K562 (cell line): Measurements from ENCODE around the gene PHLDB1. TPM values are rescaled to one million over a fixed set of nuclear protein-coding genes. Genes with fewer than 3 reads are reported as not detected.

ENCODE experiments used
- ATAC-seq: fragments of 200-7000 bp; cut with Tn5 transposase; 3 replicates; pipeline ENCODE4 v1.9.1; 2020; ENCODE audit warnings: moderate library complexity
- BruUV-seq: library from RNA; stranded (reverse); fragments of 400-500 nt; replicated peaks from 2 replicates; lab custom pipeline; 2021; lab: Mats Ljungman, UMichigan
- CTCF ChIA-PET: fragments of 300-600 bp; formaldehyde crosslinking; extraction: SDS; loops from one replicate; lab custom pipeline; 2021; ENCODE audit warnings: low intra/inter-chr PET ratio; lab: Yijun Ruan, JAX
- POLR2A ChIA-PET: fragments of 300-600, 350-650 bp; sonication (Branson Sonifier 250); formaldehyde crosslinking; extraction: SDS; loops from one replicate; lab custom pipeline; 2021; ENCODE audit warnings: antibody characterized with exemption, inconsistent platforms; lab: Yijun Ruan, JAX
- DNase-seq, 4 experiments: peaks; one replicate each; pipeline versions ENCODE4 v3.0.0 to v3.0.0-alpha.2; 2011 to 2018; ENCODE audit warnings: low spot score in 3 of 4, mixed read lengths in 3 of 4; ENCODE audit errors: extremely low read depth in 1 of 4
- FAIRE-seq: peaks from 2 replicates; lab custom pipeline; 2011; peaks lifted over from hg19 to GRCh38; lab: Jason Lieb, UNC
- H2AFZ ChIP-seq: 2 replicates; pipeline ENCODE4 v1.6.0; 2011; ENCODE audit warnings: low read depth, low read length, control low read depth, inconsistent platforms
- H3K27ac ChIP-seq: fragments of 200-600 bp; 3 replicates; pipeline ENCODE4 v1.8.0; 2011; ENCODE audit warnings: low read depth, mild to moderate bottlenecking, control low read depth, inconsistent platforms, low read length, moderate library complexity, mixed read lengths; ENCODE audit errors: extremely low read depth
- H3K27me3 ChIP-seq, 2 experiments: fragments of 300-600 bp in 1 of 2; 2 replicates in 1 of 2; 3 replicates in 1 of 2; pipeline versions ENCODE4 v1.6.0 to v1.8.0; 2011; ENCODE audit warnings: inconsistent platforms in 2 of 2, low read length in 2 of 2, mild to moderate bottlenecking in 1 of 2, mixed read lengths in 1 of 2, moderate library complexity in 1 of 2; ENCODE audit not compliant: control insufficient read depth in 2 of 2, insufficient read depth in 2 of 2
- H3K36me3 ChIP-seq: fragments of 300-600 bp; 3 replicates; pipeline ENCODE4 v1.8.0; 2011; ENCODE audit warnings: mild to moderate bottlenecking, low read length, inconsistent platforms; ENCODE audit not compliant: control insufficient read depth, insufficient read depth
- H3K4me1 ChIP-seq, 2 experiments: fragments of 200-600 bp in 1 of 2; replicated peaks in 1 of 2; 2 replicates in 1 of 2; 3 replicates in 1 of 2; pipeline versions ENCODE4 v1.5.1 to v1.8.0; 2011; ENCODE audit warnings: inconsistent platforms in 2 of 2, low read length in 2 of 2, mild to moderate bottlenecking in 1 of 2, mixed read lengths in 1 of 2, moderate library complexity in 1 of 2; ENCODE audit not compliant: control insufficient read depth in 2 of 2, insufficient read depth in 2 of 2
- H3K4me2 ChIP-seq: 2 replicates; pipeline ENCODE4 v1.6.1; 2011; ENCODE audit warnings: low read length, control low read depth, inconsistent platforms, mixed read lengths; ENCODE audit not compliant: insufficient read depth
- H3K4me3 ChIP-seq: fragments of 200-600 bp; sonication (generic), shearing (Covaris generic); 2 replicates; pipeline ENCODE4 v1.5.1; 2016; ENCODE audit warnings: control low read depth, inconsistent platforms
- H3K79me2 ChIP-seq: fragments of 200-600 bp; 3 replicates; pipeline ENCODE4 v1.8.0; 2011; ENCODE audit warnings: low read length, inconsistent platforms; ENCODE audit not compliant: control insufficient read depth, insufficient read depth
- H3K9ac ChIP-seq, 2 experiments: 2 replicates each; pipeline versions ENCODE4 v1.6.0 to v1.6.1; 2011; ENCODE audit warnings: low read depth in 2 of 2, low read length in 2 of 2, control low read depth in 1 of 2, inconsistent platforms in 1 of 2, mild to moderate bottlenecking in 1 of 2, mixed read lengths in 1 of 2; ENCODE audit not compliant: insufficient read depth in 1 of 2
- H3K9me1 ChIP-seq: one replicate; pipeline ENCODE4 v1.6.0; 2011; ENCODE audit warnings: inconsistent platforms, mild to moderate bottlenecking, low read length, moderate library complexity; ENCODE audit not compliant: control insufficient read depth, insufficient read depth
- H3K9me3 ChIP-seq: replicated peaks from 2 replicates; pipeline ENCODE4 v1.5.1; 2011; ENCODE audit warnings: low read depth, low read length, inconsistent platforms; ENCODE audit not compliant: control insufficient read depth, insufficient read depth
- H4K20me1 ChIP-seq: replicated peaks from 2 replicates; pipeline ENCODE4 v1.6.1; 2011; ENCODE audit warnings: low read length, inconsistent platforms, mixed read lengths; ENCODE audit not compliant: control insufficient read depth, insufficient read depth
- ADNP ChIP-seq: fragments of 200-800 bp; sonication (Bioruptor generic); IDR thresholded peaks from 2 replicates; pipeline ENCODE4 v1.6.1; 2016; ENCODE audit warnings: missing genetic modification characterization, missing compliant biosample characterization
- CC2D1A ChIP-seq: fragments of 450-650 bp; IDR thresholded peaks from 2 replicates; pipeline ENCODE4 v1.6.1; 2017; ENCODE audit warnings: mild to moderate bottlenecking
- CCAR2 ChIP-seq: fragments of 200-400 bp; formaldehyde crosslinking; IDR thresholded peaks from 2 replicates; pipeline ENCODE4 v1.6.1; 2017; ENCODE audit warnings: mild to moderate bottlenecking, low read depth, low read length
- DMBX1 ChIP-seq: fragments of 250-450 bp; sonication (Bioruptor Pico); IDR thresholded peaks from 2 replicates; pipeline ENCODE4 v1.8.0; 2022; ENCODE audit warnings: inconsistent platforms, mild to moderate bottlenecking, moderate library complexity, borderline replicate concordance
- FOXA3 ChIP-seq, 2 experiments: fragments of 450-650 bp in 1 of 2; sonication (generic) in 1 of 2; formaldehyde crosslinking; IDR thresholded peaks in 1 of 2; conservative IDR thresholded peaks in 1 of 2; 2 replicates each; pipeline versions ENCODE4 v1.4.0 to v1.8.0; 2020 to 2022; ENCODE audit warnings: mild to moderate bottlenecking in 2 of 2, missing genetic modification reagents in 1 of 2
- GATAD2A ChIP-seq: fragments of 450-650 bp; IDR thresholded peaks from 2 replicates; pipeline ENCODE4 v1.6.1; 2017
- NELFE ChIP-seq: IDR thresholded peaks from 2 replicates; pipeline ENCODE4 v1.6.1; 2011; ENCODE audit warnings: mild to moderate bottlenecking; ENCODE audit not compliant: insufficient read depth, insufficient read length
- NR1H2 ChIP-seq: sonication (generic); formaldehyde crosslinking; IDR thresholded peaks from 2 replicates; pipeline ENCODE4 v1.4.0; 2020; ENCODE audit warnings: mild to moderate bottlenecking, missing genetic modification reagents
- POLR2B ChIP-seq: fragments of 450-650 bp; IDR thresholded peaks from 2 replicates; pipeline ENCODE4 v1.6.1; 2018; ENCODE audit warnings: low read depth; ENCODE audit not compliant: partially characterized antibody
- SMC3 ChIP-seq: conservative IDR thresholded peaks from 2 replicates; pipeline ENCODE4 v1.6.1; 2011; ENCODE audit warnings: low read depth, low read length, improper control_type of control experiment; ENCODE audit not compliant: insufficient read depth
- SNRNP70 ChIP-seq: fragments of 200-400 bp; formaldehyde crosslinking; optimal IDR thresholded peaks from 2 replicates; pipeline ENCODE3; 2017; ENCODE audit warnings: low read depth, low read length
- TCFL5 ChIP-seq: fragments of 250-450 bp; sonication (Bioruptor Pico); conservative IDR thresholded peaks from 2 replicates; pipeline ENCODE4 v1.6.1; 2021; ENCODE audit warnings: mild to moderate bottlenecking, moderate library complexity, matching md5 sums
- ZKSCAN8 ChIP-seq: fragments of 200-800 bp; sonication (Bioruptor generic); IDR thresholded peaks from 2 replicates; pipeline ENCODE4 v1.6.1; 2016; ENCODE audit warnings: missing genetic modification characterization, missing compliant biosample characterization
- ZNF551 ChIP-seq: fragments of 250-450 bp; sonication (Bioruptor Pico); IDR thresholded peaks from 2 replicates; pipeline ENCODE4 v1.5.0; 2021; ENCODE audit warnings: mild to moderate bottlenecking, moderate library complexity
- ZNF780A ChIP-seq: fragments of 250-450 bp; sonication (Bioruptor Pico); IDR thresholded peaks from 2 replicates; pipeline ENCODE4 v1.5.0; 2021; ENCODE audit warnings: mild to moderate bottlenecking
- ZSCAN29 ChIP-seq: fragments of 450-650 bp; IDR thresholded peaks from 2 replicates; pipeline ENCODE4 v1.6.1; 2017
- WGBS: fragments of 100-300 bp; shearing (Covaris generic); methylation state at CpG from one replicate; pipeline ENCODE4 v1.1.6; 2016; ENCODE audit warnings: low coverage, mixed read lengths; ENCODE audit not compliant: insufficient coverage; ENCODE audit errors: missing lambda C conversion rate; 5-methylcytosine and 5-hydroxymethylcytosine counted together
- in situ Hi-C: fragments of 300-500 bp; cut with MboI; formaldehyde crosslinking; loops from 4 replicates; pipeline ENCODE4 v1.15.0; 2018; ENCODE audit warnings: inconsistent platforms, mixed read lengths
- intact Hi-C: fragments of 100-400 bp; cut with micrococcal nuclease; formaldehyde crosslinking; loops from 2 replicates; pipeline ENCODE4 v1.14.2; 2022
- polyA plus RNA-seq, 8 experiments: library from polyadenylated mRNA; depleted of rRNA in 4 of 8; stranded (reverse) in 5 of 8; unstranded in 3 of 8; fragments of >200 nt; fragmentation: Nextera tagmentation in 2 of 8; fragmentation: Illumina TruSeq in 1 of 8; extraction: Ambion mirVana in 2 of 8; extraction: Trizol in 1 of 8; gene quantifications; 2 replicates each; pipeline versions ENCODE4 v1.2.1 to v1.2.3, GENCODE V29; 2011 to 2014; ENCODE audit warnings: inconsistent platforms in 1 of 8, missing spikeins in 1 of 8
- total RNA-seq, 7 experiments: library from RNA; depleted of rRNA in 6 of 7; stranded (reverse); fragments of >200 nt in 6 of 7; fragmentation: Illumina TruSeq in 2 of 7; extraction: Trizol in 2 of 7; gene quantifications; 2 replicates each; pipeline versions ENCODE4 v1.2.1 to v1.2.3, GENCODE V29; 2011 to 2021; ENCODE audit warnings: low replicate concordance in 1 of 7
- TF ChIP-seq, protein P1 (sequence below), 2 experiments: fragments of 450-650 bp in 1 of 2; sonication (generic) in 1 of 2; formaldehyde crosslinking; conservative IDR thresholded peaks; 2 replicates each; pipeline versions ENCODE4 v1.4.0 to v1.8.1; 2020 to 2022; ENCODE audit warnings: mild to moderate bottlenecking in 1 of 2, missing genetic modification reagents in 1 of 2
- TF ChIP-seq, protein P2 (sequence below): fragments of 450-650 bp; IDR thresholded peaks from 2 replicates; pipeline ENCODE4 v1.6.1; 2018; ENCODE audit not compliant: partially characterized antibody

The PHLDB1 gene
- total and polyA plus RNA-seq, 9 of the 15 experiments (the other 6 are each of a cell fraction or from before 2014, with no cell fraction given): 2.0 to 28.7 (median 16.2) TPM

DNA sequence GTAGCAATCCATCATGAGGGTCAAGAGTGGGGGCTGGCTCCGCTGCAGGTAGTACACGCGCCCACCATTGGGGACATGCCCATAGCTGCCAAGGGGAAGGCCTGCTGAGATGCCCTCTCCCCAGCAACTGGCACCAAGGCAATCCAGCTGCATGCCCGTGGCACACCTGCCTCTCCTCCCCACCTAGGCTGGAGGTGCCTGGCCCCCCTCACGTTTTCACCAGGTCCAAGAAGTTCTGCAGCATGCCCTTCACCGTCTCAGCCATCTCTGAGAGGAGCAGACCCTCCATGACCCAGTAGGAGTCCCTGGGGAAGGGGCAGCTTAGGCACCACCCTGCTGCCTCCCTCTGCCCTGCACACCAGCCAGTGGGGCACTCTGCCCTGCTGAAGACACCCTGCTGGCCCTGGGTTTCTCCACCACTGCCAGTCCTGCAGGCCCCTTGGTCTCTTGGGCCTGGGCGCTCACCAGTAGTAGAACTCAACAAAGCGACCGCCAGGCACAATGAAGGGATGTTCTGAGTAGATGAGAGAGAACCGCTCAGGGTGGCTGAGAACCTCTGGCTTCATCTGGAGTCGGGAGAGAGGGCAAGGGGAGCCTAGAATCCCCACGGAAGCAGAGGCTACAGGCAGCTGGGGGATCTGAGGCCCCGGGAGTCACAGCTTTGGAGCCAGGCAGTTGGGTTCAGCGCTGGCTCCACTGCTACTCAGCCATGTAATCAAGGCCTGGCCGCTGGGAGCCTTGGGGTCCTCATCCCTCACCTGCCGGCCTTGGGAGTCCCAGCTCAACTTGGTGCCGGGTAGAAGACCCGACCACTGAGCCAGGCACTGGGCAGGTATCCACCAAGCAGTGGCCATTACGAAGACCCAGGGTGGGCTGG lies 54.2 kb downstream of the PHLDB1 start:
- Histone ChIP-seq H3K27me3 (no peaks in the 10 kb centered on the region), H3K79me2 (no peaks in the 10 kb centered on the region), H4K20me1 (no peaks in the 10 kb centered on the region), H3K36me3 (0 out of 3 replicates have a peak, but pooled peaks cover under 1% of the 10 kb centered on the region), H3K27ac (no peak overlapping the region), H3K4me1 (peaks cover 2 to 32% of the 10 kb centered on the region in 2 experiments; a peak in 3 of 5 replicates), H3K9me1 (peaks cover 9% of the 10 kb centered on the region), H3K9ac (no peak overlapping the region), H3K9me3 (no peaks in the 10 kb centered on the region), H3K4me2 (no peak overlapping the region), H3K4me3 (no peak overlapping the region), H2AFZ (no peak overlapping the region)
- BruUV-seq: no TSS peak
- intact Hi-C loops: no loop called here
- CTCF ChIA-PET: interaction anchor here (0.6 kb wide), 1 partner anchor 661 kb away, joined by 5 read pairs; no protein-coding TSS in a partner anchor
- FAIRE-seq (no peak), DNase-seq (no peak), ATAC-seq (no peak)
- POLR2A ChIA-PET: interaction anchor here (0.5 to 1.6 kb wide), 2 partner anchors 40 to 525 kb away, joined by 3 read pairs; no protein-coding TSS in a partner anchor
- TF ChIP-seq SMC3 (no peak), POLR2B (no peak), ZKSCAN8 (CRISPR knock-in tag) (no peak), ZSCAN29 (no peak), ZNF780A (CRISPR knock-in tag) (no peak), TCFL5 (CRISPR knock-in tag) (no peak), CC2D1A (no peak), GATAD2A (no peak), NELFE (no peak), SNRNP70 (no peak), ADNP (tag) (no peak), FOXA3 (CRISPR knock-in tag; conservative IDR thresholded peaks at IDR 0.05 in 1 of 2, IDR thresholded peaks at IDR 0.05 in 1 of 2) (no peak), NR1H2 (CRISPR knock-in tag) (no peak), DMBX1 (CRISPR knock-in tag) (no peak), CCAR2 (no peak), ZNF551 (CRISPR knock-in tag) (no peak)
- TF ChIP-seq, protein P1, sequence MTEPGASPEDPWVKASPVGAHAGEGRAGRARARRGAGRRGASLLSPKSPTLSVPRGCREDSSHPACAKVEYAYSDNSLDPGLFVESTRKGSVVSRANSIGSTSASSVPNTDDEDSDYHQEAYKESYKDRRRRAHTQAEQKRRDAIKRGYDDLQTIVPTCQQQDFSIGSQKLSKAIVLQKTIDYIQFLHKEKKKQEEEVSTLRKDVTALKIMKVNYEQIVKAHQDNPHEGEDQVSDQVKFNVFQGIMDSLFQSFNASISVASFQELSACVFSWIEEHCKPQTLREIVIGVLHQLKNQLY (CRISPR knock-in tag; conservative IDR thresholded peaks at IDR 0.05): no peak
- TF ChIP-seq, protein P2, sequence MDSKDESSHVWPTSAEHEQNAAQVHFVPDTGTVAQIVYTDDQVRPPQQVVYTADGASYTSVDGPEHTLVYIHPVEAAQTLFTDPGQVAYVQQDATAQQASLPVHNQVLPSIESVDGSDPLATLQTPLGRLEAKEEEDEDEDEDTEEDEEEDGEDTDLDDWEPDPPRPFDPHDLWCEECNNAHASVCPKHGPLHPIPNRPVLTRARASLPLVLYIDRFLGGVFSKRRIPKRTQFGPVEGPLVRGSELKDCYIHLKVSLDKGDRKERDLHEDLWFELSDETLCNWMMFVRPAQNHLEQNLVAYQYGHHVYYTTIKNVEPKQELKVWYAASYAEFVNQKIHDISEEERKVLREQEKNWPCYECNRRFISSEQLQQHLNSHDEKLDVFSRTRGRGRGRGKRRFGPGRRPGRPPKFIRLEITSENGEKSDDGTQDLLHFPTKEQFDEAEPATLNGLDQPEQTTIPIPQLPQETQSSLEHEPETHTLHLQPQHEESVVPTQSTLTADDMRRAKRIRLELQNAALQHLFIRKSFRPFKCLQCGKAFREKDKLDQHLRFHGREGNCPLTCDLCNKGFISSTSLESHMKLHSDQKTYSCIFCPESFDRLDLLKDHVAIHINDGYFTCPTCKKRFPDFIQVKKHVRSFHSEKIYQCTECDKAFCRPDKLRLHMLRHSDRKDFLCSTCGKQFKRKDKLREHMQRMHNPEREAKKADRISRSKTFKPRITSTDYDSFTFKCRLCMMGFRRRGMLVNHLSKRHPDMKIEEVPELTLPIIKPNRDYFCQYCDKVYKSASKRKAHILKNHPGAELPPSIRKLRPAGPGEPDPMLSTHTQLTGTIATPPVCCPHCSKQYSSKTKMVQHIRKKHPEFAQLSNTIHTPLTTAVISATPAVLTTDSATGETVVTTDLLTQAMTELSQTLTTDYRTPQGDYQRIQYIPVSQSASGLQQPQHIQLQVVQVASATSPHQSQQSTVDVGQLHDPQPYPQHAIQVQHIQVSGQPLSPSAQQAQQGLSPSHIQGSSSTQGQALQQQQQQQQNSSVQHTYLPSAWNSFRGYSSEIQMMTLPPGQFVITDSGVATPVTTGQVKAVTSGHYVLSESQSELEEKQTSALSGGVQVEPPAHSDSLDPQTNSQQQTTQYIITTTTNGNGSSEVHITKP: no peak
- WGBS: 22% methylated on average over 18 of the region's 19 CpGs
- in situ Hi-C loops: no loop called here
